ENCODE results near the gene KCNN1.
A peak's percentile ranks its signal among the peaks of the same experiment; 100 is the strongest.

Gene KCNN1

DNA sequence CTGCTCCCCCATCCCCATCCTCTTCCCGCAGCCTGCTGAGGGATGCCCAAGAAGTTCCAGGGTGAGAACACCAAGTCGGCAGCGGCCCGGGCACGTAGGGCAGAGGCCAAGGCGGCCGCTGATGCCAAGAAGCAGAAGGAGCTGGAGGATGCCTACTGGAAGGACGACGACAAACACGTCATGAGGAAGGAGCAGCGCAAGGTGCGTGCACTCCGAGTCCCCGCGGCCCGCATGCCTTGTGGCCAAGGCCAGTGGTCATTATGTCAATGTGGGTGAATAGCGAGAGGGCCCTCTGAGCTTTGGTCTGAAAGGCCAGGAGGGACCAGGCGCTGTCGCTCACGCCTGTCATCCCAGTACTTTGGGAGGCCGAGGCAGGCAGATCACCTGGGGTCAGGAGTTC lies 30.5 kb upstream of the KCNN1 start (continued):
- TF ChIP-seq, protein P1, sequence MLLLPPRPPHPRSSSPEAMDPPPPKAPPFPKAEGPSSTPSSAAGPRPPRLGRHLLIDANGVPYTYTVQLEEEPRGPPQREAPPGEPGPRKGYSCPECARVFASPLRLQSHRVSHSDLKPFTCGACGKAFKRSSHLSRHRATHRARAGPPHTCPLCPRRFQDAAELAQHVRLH (tag by site-specific recombination; IDR thresholded peaks at IDR 0.05), result no peak
- no peak for TF ChIP-seq ZNF354C (tag by site-specific recombination; IDR thresholded peaks at IDR 0.05; ENCODE audit: borderline replicate concordance, low read depth)
- no peak for TF ChIP-seq ZNF660 (tag by site-specific recombination; IDR thresholded peaks at IDR 0.05)
- TF ChIP-seq ZNF621 (tag by site-specific recombination; IDR thresholded peaks at IDR 0.05), result no peak
- TF ChIP-seq, protein P2, sequence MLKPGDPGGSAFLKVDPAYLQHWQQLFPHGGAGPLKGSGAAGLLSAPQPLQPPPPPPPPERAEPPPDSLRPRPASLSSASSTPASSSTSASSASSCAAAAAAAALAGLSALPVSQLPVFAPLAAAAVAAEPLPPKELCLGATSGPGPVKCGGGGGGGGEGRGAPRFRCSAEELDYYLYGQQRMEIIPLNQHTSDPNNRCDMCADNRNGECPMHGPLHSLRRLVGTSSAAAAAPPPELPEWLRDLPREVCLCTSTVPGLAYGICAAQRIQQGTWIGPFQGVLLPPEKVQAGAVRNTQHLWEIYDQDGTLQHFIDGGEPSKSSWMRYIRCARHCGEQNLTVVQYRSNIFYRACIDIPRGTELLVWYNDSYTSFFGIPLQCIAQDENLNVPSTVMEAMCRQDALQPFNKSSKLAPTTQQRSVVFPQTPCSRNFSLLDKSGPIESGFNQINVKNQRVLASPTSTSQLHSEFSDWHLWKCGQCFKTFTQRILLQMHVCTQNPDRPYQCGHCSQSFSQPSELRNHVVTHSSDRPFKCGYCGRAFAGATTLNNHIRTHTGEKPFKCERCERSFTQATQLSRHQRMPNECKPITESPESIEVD (tag by site-specific recombination; IDR thresholded peaks at IDR 0.05), result no peak
- TF ChIP-seq ZNF654 (tag by site-specific recombination; IDR thresholded peaks at IDR 0.05; ENCODE audit: low read depth), result no peak
- no peak for TF ChIP-seq ZNF175 (tag by site-specific recombination; IDR thresholded peaks at IDR 0.05)
- no peak for TF ChIP-seq ZNF423 (tag by site-specific recombination; IDR thresholded peaks at IDR 0.05)
- TF ChIP-seq, protein P3, sequence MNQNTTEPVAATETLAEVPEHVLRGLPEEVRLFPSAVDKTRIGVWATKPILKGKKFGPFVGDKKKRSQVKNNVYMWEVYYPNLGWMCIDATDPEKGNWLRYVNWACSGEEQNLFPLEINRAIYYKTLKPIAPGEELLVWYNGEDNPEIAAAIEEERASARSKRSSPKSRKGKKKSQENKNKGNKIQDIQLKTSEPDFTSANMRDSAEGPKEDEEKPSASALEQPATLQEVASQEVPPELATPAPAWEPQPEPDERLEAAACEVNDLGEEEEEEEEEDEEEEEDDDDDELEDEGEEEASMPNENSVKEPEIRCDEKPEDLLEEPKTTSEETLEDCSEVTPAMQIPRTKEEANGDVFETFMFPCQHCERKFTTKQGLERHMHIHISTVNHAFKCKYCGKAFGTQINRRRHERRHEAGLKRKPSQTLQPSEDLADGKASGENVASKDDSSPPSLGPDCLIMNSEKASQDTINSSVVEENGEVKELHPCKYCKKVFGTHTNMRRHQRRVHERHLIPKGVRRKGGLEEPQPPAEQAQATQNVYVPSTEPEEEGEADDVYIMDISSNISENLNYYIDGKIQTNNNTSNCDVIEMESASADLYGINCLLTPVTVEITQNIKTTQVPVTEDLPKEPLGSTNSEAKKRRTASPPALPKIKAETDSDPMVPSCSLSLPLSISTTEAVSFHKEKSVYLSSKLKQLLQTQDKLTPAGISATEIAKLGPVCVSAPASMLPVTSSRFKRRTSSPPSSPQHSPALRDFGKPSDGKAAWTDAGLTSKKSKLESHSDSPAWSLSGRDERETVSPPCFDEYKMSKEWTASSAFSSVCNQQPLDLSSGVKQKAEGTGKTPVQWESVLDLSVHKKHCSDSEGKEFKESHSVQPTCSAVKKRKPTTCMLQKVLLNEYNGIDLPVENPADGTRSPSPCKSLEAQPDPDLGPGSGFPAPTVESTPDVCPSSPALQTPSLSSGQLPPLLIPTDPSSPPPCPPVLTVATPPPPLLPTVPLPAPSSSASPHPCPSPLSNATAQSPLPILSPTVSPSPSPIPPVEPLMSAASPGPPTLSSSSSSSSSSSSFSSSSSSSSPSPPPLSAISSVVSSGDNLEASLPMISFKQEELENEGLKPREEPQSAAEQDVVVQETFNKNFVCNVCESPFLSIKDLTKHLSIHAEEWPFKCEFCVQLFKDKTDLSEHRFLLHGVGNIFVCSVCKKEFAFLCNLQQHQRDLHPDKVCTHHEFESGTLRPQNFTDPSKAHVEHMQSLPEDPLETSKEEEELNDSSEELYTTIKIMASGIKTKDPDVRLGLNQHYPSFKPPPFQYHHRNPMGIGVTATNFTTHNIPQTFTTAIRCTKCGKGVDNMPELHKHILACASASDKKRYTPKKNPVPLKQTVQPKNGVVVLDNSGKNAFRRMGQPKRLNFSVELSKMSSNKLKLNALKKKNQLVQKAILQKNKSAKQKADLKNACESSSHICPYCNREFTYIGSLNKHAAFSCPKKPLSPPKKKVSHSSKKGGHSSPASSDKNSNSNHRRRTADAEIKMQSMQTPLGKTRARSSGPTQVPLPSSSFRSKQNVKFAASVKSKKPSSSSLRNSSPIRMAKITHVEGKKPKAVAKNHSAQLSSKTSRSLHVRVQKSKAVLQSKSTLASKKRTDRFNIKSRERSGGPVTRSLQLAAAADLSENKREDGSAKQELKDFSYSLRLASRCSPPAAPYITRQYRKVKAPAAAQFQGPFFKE (tag by site-specific recombination; IDR thresholded peaks at IDR 0.05; ENCODE audit: borderline replicate concordance), result no peak
- no peak for TF ChIP-seq ZXDB (tag by site-specific recombination; IDR thresholded peaks at IDR 0.05)

DNA sequence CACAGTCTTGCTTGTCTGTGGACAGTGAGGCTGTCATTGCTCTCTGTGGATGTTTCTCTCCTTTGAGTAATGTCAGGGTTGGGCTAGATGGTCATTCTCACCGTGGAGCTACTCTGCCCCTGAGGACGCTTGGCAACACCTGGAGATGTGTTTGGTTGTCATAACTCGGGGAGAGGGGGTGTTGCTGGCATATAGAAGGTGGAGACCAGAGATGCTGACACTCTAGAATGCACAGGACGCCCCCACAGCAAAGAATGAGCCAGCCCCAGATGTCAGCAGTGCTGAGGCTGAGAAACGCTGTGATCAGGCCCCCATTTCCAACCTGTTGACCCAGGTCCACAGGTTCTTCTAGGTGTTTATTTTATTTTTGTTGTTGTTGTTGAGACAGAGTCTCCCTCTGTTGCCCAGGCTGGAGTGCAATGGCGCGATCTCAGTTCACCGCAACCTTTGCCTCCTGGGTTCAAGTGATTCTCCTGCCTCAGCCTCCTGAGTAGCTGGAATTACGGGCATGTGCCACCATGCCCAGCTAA lies 29.5 kb upstream of the KCNN1 start:
- H3K9me3 ChIP-seq (ENCODE audit: control insufficient read depth, insufficient read depth, low read depth, low read length), result no peaks in the 10 kb centered on the region
- no peak overlapping the region for H3K4me3 ChIP-seq (ENCODE audit: low read depth, low read length)
- POLR2A ChIA-PET, result interaction anchor here (0.6 to 1.2 kb wide), 2 partner anchors 37 to 78 kb away, joined by 3 to 6 read pairs; partner anchors contain the start of gene RPL18A
- H3K36me3 ChIP-seq (ENCODE audit: control insufficient read depth in 2 of 2, insufficient read depth in 1 of 2, low read length in 2 of 2), result peaks cover 3 to 29% of the 10 kb centered on the region in 2 experiments; a peak in 2 of 3 replicates
- no peak overlapping the region for H3K27ac ChIP-seq (ENCODE audit: extremely low read depth, low read depth, low read length)
- CTCF ChIA-PET, result interaction anchor here (0.6 to 9.0 kb wide), 26 partner anchors 9 to 610 kb away, joined by 3 to 233 read pairs (median 5); partner anchors contain the start of gene RPL18A
- H3K4me1 ChIP-seq (ENCODE audit: control insufficient read depth, insufficient read depth, low read length), result no peaks in the 10 kb centered on the region
- TF ChIP-seq ZNF548 (tag by site-specific recombination; IDR thresholded peaks at IDR 0.05) (no peak), ZNF146 (tag by site-specific recombination; IDR thresholded peaks at IDR 0.05) (no peak)
- TF ChIP-seq, protein P4, sequence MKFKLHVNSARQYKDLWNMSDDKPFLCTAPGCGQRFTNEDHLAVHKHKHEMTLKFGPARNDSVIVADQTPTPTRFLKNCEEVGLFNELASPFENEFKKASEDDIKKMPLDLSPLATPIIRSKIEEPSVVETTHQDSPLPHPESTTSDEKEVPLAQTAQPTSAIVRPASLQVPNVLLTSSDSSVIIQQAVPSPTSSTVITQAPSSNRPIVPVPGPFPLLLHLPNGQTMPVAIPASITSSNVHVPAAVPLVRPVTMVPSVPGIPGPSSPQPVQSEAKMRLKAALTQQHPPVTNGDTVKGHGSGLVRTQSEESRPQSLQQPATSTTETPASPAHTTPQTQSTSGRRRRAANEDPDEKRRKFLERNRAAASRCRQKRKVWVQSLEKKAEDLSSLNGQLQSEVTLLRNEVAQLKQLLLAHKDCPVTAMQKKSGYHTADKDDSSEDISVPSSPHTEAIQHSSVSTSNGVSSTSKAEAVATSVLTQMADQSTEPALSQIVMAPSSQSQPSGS (tag by site-specific recombination; IDR thresholded peaks at IDR 0.05; ENCODE audit: low read depth), result no peak
- TF ChIP-seq, protein P5, sequence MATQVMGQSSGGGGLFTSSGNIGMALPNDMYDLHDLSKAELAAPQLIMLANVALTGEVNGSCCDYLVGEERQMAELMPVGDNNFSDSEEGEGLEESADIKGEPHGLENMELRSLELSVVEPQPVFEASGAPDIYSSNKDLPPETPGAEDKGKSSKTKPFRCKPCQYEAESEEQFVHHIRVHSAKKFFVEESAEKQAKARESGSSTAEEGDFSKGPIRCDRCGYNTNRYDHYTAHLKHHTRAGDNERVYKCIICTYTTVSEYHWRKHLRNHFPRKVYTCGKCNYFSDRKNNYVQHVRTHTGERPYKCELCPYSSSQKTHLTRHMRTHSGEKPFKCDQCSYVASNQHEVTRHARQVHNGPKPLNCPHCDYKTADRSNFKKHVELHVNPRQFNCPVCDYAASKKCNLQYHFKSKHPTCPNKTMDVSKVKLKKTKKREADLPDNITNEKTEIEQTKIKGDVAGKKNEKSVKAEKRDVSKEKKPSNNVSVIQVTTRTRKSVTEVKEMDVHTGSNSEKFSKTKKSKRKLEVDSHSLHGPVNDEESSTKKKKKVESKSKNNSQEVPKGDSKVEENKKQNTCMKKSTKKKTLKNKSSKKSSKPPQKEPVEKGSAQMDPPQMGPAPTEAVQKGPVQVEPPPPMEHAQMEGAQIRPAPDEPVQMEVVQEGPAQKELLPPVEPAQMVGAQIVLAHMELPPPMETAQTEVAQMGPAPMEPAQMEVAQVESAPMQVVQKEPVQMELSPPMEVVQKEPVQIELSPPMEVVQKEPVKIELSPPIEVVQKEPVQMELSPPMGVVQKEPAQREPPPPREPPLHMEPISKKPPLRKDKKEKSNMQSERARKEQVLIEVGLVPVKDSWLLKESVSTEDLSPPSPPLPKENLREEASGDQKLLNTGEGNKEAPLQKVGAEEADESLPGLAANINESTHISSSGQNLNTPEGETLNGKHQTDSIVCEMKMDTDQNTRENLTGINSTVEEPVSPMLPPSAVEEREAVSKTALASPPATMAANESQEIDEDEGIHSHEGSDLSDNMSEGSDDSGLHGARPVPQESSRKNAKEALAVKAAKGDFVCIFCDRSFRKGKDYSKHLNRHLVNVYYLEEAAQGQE (tag by site-specific recombination; IDR thresholded peaks at IDR 0.05), result no peak
- TF ChIP-seq, protein P6, sequence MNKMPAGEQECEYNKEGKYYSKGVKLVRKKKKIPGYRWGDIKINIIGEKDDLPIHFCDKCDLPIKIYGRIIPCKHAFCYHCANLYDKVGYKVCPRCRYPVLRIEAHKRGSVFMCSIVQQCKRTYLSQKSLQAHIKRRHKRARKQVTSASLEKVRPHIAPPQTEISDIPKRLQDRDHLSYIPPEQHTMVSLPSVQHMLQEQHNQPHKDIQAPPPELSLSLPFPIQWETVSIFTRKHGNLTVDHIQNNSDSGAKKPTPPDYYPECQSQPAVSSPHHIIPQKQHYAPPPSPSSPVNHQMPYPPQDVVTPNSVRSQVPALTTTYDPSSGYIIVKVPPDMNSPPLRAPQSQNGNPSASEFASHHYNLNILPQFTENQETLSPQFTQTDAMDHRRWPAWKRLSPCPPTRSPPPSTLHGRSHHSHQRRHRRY (tag by site-specific recombination; IDR thresholded peaks at IDR 0.05), result no peak
- TF ChIP-seq, protein P7, sequence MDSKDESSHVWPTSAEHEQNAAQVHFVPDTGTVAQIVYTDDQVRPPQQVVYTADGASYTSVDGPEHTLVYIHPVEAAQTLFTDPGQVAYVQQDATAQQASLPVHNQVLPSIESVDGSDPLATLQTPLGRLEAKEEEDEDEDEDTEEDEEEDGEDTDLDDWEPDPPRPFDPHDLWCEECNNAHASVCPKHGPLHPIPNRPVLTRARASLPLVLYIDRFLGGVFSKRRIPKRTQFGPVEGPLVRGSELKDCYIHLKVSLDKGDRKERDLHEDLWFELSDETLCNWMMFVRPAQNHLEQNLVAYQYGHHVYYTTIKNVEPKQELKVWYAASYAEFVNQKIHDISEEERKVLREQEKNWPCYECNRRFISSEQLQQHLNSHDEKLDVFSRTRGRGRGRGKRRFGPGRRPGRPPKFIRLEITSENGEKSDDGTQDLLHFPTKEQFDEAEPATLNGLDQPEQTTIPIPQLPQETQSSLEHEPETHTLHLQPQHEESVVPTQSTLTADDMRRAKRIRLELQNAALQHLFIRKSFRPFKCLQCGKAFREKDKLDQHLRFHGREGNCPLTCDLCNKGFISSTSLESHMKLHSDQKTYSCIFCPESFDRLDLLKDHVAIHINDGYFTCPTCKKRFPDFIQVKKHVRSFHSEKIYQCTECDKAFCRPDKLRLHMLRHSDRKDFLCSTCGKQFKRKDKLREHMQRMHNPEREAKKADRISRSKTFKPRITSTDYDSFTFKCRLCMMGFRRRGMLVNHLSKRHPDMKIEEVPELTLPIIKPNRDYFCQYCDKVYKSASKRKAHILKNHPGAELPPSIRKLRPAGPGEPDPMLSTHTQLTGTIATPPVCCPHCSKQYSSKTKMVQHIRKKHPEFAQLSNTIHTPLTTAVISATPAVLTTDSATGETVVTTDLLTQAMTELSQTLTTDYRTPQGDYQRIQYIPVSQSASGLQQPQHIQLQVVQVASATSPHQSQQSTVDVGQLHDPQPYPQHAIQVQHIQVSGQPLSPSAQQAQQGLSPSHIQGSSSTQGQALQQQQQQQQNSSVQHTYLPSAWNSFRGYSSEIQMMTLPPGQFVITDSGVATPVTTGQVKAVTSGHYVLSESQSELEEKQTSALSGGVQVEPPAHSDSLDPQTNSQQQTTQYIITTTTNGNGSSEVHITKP (tag by site-specific recombination; IDR thresholded peaks at IDR 0.05), result peak; percentile 55

Measured in HEK293 (cell line).